ENCODE measurements around the gene MOB1A. TPM values are rescaled to one million over a fixed set of nuclear protein-coding genes. Genes with fewer than 3 reads are reported as not detected.
A peak's percentile ranks its signal among the peaks of the same experiment; 100 is the strongest.

The MOB1A gene
- total and polyA plus RNA-seq, 2 of the 13 experiments (the other 11 are each of a cell fraction or from before 2014, with no cell fraction given): 48.2 to 139 TPM

DNA sequence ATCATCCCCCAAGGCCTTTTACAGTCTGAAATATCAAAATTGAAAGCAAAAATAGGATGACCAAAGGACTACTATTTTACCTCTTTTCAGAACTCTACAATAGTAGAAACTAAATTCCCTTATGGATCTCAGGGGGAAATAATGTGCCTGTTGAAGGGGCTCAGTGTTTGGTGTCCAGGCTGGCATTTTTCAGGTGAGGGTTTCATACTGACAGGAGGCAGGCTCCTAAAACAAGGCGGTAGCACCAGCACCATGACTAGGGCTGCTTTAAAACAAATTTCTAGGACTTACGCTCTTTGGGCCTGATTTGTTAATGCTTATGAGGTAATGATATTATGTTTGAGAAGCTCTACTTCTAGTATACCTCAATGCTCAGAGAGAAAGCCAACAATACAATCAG is 25.7 kb downstream of the MOB1A start:
- H3K9ac ChIP-seq (ENCODE audit: insufficient read depth, low read depth, low read length): no peak overlapping the region
- 92% methylated on average over 2 of the region's 2 CpGs for WGBS (ENCODE audit: low lambda C conversion rate)
- H3K79me2 ChIP-seq (ENCODE audit: insufficient read depth, low read length): peaks cover 8% of the 10 kb centered on the region
- no TSS peak for BruUV-seq (replicated peaks)
- peak; percentile 38; the same call in 1 of the 2 replicates for TF ChIP-seq POLR2AphosphoS5 (IDR thresholded peaks at IDR 0.05; ENCODE audit: low read depth, low read length)
- TF ChIP-seq, protein P1, sequence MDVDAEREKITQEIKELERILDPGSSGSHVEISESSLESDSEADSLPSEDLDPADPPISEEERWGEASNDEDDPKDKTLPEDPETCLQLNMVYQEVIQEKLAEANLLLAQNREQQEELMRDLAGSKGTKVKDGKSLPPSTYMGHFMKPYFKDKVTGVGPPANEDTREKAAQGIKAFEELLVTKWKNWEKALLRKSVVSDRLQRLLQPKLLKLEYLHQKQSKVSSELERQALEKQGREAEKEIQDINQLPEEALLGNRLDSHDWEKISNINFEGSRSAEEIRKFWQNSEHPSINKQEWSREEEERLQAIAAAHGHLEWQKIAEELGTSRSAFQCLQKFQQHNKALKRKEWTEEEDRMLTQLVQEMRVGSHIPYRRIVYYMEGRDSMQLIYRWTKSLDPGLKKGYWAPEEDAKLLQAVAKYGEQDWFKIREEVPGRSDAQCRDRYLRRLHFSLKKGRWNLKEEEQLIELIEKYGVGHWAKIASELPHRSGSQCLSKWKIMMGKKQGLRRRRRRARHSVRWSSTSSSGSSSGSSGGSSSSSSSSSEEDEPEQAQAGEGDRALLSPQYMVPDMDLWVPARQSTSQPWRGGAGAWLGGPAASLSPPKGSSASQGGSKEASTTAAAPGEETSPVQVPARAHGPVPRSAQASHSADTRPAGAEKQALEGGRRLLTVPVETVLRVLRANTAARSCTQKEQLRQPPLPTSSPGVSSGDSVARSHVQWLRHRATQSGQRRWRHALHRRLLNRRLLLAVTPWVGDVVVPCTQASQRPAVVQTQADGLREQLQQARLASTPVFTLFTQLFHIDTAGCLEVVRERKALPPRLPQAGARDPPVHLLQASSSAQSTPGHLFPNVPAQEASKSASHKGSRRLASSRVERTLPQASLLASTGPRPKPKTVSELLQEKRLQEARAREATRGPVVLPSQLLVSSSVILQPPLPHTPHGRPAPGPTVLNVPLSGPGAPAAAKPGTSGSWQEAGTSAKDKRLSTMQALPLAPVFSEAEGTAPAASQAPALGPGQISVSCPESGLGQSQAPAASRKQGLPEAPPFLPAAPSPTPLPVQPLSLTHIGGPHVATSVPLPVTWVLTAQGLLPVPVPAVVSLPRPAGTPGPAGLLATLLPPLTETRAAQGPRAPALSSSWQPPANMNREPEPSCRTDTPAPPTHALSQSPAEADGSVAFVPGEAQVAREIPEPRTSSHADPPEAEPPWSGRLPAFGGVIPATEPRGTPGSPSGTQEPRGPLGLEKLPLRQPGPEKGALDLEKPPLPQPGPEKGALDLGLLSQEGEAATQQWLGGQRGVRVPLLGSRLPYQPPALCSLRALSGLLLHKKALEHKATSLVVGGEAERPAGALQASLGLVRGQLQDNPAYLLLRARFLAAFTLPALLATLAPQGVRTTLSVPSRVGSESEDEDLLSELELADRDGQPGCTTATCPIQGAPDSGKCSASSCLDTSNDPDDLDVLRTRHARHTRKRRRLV (CRISPR knock-in tag; IDR thresholded peaks at IDR 0.05): no peak
- TF ChIP-seq SPEN (CRISPR knock-in tag; IDR thresholded peaks at IDR 0.05; ENCODE audit: low read depth): no peak
- TF ChIP-seq MTA1 (CRISPR knock-in tag; IDR thresholded peaks at IDR 0.05; ENCODE audit: borderline replicate concordance): no peak
- no peak for TF ChIP-seq CHCHD3 (CRISPR knock-in tag; IDR thresholded peaks at IDR 0.05)
- TF ChIP-seq POLR2G (IDR thresholded peaks at IDR 0.05; ENCODE audit: low read depth, low read length): peak; percentile 55
- no peak for TF ChIP-seq ONECUT2 (CRISPR knock-in tag; IDR thresholded peaks at IDR 0.05)
- no peak for TF ChIP-seq AKAP8 (CRISPR knock-in tag; IDR thresholded peaks at IDR 0.05)
- no peak for TF ChIP-seq GTF2F1 (IDR thresholded peaks at IDR 0.05; ENCODE audit: low read length)
- TF ChIP-seq, protein P2, sequence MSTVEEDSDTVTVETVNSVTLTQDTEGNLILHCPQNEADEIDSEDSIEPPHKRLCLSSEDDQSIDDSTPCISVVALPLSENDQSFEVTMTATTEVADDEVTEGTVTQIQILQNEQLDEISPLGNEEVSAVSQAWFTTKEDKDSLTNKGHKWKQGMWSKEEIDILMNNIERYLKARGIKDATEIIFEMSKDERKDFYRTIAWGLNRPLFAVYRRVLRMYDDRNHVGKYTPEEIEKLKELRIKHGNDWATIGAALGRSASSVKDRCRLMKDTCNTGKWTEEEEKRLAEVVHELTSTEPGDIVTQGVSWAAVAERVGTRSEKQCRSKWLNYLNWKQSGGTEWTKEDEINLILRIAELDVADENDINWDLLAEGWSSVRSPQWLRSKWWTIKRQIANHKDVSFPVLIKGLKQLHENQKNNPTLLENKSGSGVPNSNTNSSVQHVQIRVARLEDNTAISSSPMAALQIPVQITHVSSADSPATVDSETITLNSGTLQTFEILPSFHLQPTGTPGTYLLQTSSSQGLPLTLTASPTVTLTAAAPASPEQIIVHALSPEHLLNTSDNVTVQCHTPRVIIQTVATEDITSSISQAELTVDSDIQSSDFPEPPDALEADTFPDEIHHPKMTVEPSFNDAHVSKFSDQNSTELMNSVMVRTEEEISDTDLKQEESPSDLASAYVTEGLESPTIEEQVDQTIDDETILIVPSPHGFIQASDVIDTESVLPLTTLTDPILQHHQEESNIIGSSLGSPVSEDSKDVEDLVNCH (CRISPR knock-in tag; IDR thresholded peaks at IDR 0.05): no peak
- TF ChIP-seq MXI1 (IDR thresholded peaks at IDR 0.05; ENCODE audit: borderline replicate concordance, low read depth, low read length): no peak
- FAIRE-seq (no peak), ATAC-seq (no peak), DNase-seq (ENCODE audit: low spot score) (no peak)
- H3K27ac ChIP-seq (ENCODE audit: extremely low read length, insufficient read depth, low read length): no peak overlapping the region
- no peaks in the 10 kb centered on the region for H4K20me1 ChIP-seq (ENCODE audit: insufficient read depth, low read length)
- H2AFZ ChIP-seq (ENCODE audit: low read length): no peak overlapping the region
- no peak overlapping the region for H3K4me2 ChIP-seq (ENCODE audit: low read depth, low read length)
- H3K27me3 ChIP-seq (ENCODE audit: control insufficient read depth in 1 of 2, insufficient read depth in 2 of 2, low read length in 2 of 2): no peaks in the 10 kb centered on the region; a peak in 1 of 5 replicates
- in situ Hi-C loops (cut with HindIII; ENCODE audit: extremely low pct_ligation_motif_present, low pct_unique_long_range_greater_than_20kb) (no loop called here), intact Hi-C loops (cut with micrococcal nuclease; ENCODE audit: unreplicated experiment) (no loop called here)
- H3K9me3 ChIP-seq (ENCODE audit: low read length): no peaks in the 10 kb centered on the region
- peaks cover 7 to 39% of the 10 kb centered on the region in 2 experiments for H3K36me3 ChIP-seq (replicated peaks in 1 of 2; ENCODE audit: control insufficient read depth in 1 of 2, insufficient read depth in 2 of 2, low read length in 2 of 2)
- H3K4me3 ChIP-seq (replicated peaks in 1 of 3; ENCODE audit: insufficient read depth in 1 of 3, low read depth in 2 of 3, low read length in 3 of 3): no peak overlapping the region
- POLR2A ChIA-PET: no interaction called here
- CTCF ChIA-PET (ENCODE audit: low intra/inter-chr PET ratio, low total read pairs): interaction anchor here (1.7 kb wide), 1 partner anchor 329 kb away, joined by 4 read pairs; no protein-coding TSS in a partner anchor
- peaks cover 17% of the 10 kb centered on the region for H3K4me1 ChIP-seq (ENCODE audit: insufficient read depth, low read length)
